Activated CD4-positive, alpha-beta T cell treated with anti-CD3 and anti-CD28 coated beads for 4 hours (primary cell): ENCODE measurements around the gene NDFIP1.
"Not testable (repeated sequence)": the region's sequence is repeated elsewhere in the genome, so short reads cannot be mapped to it uniquely, and the experiment has no call there.

Experiments
- DNase-seq, 2 donors: peaks; one replicate each; pipeline ENCODE4 v3.0.0-alpha.2; 2020

NDFIP1 gene

GRCh38 chr5:142120247-142120935 is 11.8 kb downstream of the NDFIP1 start:
- DNase-seq: no peak

- no peak for DNase-seq
These were observed 13.5 kb downstream of the NDFIP1 start for GRCh38 chr5:142122121-142122520.

GRCh38 chr5:142125378-142125777 is 16.8 kb downstream of the NDFIP1 start:
- DNase-seq: no peak

GRCh38 chr5:142125963-142126362 is 17.4 kb downstream of the NDFIP1 start:
- DNase-seq: no peak

GRCh38 chr5:142128675-142129208 is 20.2 kb downstream of the NDFIP1 start:
- no peak for DNase-seq

GRCh38 chr5:142129446-142130066 is 21.0 kb downstream of the NDFIP1 start:
- DNase-seq: no peak

DNA sequence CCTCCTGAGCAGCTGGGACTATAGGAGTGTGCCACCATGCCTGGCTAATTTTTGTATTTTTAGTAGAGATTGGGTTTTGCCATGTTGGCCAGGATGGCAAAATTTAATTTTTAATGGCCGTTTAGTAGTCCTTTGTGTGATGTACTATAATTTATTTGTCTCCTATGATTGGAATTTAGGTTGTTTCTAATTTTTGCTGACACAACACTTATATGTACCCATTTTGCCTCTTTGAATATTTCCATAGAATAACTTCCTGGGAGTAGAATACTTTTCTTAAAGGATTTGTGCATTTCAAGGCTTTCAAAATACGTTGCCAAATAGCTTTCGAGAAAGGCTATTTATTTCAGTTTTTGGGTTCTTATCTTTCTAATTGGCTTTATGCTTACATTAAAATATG is 22.8 kb downstream of the NDFIP1 start:
- DNase-seq: no peak

- DNase-seq: no peak
These were observed 24.3 kb downstream of the NDFIP1 start for GRCh38 chr5:142132916-142133315.

DNA sequence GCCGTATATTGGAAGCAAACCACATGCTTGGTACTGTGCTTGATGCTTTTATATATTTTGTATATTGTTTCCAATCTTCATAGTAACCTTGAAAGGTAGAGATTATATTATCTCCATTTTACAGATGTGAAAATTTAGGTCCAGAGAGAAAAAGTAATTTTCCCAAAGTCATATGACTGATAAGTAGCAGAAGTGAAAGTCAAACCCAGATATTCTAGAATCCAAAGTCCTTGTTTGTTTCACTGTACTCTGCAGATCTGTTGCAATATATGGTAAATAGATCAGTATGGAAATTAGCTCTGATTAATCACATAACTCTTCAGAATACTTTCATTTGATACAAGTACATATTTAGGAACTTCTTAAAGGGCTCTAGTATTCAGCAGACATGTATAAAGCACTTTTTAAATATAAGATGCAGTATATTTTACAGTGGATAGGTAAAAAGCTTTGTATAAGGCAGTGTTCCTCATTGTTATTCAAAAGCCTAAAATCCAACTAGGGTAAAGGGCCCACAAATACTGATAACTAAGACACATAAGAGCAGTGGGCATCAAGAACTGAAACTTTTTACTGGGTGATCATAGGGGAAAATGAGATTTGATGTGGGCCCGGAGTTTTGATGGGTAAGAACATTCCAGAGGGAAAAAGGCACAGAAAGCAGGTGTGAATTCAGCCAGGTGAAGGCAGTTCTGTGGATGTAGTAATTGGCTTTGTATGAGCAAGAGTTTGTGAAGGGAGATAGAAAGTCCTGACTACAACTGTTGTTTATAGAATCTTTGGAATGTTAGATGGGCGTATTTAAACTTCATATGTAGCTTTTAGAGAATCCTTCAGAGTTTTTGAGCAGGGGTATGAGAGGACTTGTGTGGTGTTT is 25.0 kb downstream of the NDFIP1 start:
- DNase-seq: no peak

DNA sequence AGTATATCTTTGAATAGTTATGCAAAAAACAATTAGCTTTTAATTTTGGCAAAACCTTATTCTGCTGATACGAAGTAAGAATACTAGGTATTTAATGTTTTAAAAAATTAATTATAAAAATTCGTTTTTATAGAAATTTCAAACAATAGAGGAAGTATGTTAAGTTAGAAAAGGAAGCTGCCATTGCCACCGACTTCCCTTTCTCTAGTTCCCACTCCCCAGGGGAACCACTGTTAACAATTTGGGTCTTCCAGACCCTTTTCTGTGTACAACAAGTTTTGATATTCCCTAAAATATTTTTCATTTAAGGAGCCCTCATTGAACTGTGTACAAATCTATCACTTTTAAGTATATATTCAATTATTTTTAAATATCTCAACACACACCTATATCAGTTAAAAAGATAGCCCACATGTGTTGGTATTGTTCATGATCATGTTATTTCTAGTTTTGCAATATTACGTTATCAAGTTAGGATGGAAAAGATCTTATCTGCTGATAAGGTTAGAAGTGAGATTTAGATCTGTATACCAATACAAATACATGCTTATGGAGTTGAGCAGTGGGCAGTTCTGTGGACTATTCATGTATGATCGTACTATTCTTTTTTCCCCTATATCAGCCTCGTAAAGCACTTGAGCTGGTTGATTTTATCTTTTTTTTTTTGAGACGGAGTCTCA is 25.9 kb downstream of the NDFIP1 start:
- DNase-seq: no peak

GRCh38 chr5:142141463-142141862 is 32.9 kb downstream of the NDFIP1 start:
- DNase-seq: no peak

DNA sequence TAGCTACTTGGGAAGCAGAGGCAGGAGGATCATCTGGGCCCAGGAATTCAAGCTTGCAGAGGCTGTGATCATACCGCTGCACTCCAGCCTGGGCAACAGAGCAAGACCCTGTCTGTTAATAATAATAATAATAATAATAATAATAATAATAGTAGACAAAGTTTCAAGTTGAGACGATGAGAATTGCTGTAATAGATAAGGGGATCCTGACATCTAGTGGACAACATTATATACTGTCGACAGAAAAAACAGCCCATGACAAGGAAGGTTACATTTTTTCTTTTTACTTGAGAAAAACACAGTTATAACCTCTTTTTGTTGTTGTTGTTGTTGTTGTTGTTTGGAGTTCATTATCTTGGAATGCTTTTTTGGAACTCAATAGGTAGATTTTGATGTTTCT is 35.3 kb downstream of the NDFIP1 start:
- DNase-seq: no peak

DNA sequence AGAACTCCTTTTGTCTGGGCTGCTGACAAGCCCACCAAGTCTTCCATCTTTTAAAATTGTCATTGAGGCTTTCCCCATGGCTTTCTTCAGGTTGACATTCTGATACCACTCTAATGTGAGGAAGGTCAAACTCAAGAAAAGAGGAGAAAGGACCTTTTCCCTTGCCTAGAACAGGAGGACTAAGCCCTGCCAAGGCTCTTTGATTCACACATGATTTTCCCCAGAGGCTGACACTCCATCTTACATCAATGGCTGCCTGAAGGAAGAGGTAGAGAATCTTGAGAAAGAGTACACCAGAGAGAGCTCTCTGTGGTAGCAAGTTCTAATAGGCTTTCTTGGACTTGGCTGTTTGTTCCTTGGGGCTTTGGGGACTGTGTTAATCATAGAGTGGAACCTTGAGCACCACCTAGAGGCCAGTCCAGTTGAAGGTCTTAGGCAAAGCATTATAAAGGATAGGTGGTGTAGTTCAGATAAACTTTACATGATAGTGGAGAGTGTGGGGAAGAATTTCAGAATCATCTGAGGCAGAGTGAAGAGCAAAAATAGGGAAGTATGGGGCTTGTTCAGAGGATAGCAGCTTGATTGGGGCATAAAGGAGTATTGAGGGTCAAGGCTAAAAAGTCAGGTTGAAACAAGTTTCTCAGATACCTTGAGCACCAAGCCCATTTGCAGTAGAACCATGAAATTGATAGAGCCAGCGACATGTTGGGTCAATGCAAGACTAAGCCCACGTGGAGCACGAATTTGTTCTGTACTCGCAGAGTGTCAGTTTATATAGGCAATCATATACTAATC is 36.7 kb downstream of the NDFIP1 start:
- peak; percentile 61 to 73 for DNase-seq

DNA sequence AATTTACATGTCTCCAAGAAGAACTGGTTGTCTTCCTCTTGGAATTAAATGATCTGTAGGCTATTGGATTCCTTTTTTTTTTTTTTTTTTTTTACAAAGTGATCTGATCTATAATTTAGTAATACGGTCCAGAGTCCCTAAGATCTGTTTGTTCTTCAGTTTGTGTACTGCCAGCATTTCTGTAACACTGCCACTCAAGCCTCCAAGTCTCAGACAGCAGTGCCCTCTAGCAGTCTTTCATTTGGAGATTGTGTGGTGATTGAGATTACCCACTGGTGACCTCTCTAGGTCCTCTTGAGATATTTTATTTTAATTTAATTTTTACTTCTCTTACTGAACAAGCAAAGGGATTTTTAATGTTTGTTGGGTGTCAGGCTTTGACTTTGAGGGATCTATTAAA is 40.8 kb downstream of the NDFIP1 start:
- no peak for DNase-seq

- DNase-seq: no peak
These were observed 41.9 kb downstream of the NDFIP1 start for GRCh38 chr5:142150431-142150830.

DNA sequence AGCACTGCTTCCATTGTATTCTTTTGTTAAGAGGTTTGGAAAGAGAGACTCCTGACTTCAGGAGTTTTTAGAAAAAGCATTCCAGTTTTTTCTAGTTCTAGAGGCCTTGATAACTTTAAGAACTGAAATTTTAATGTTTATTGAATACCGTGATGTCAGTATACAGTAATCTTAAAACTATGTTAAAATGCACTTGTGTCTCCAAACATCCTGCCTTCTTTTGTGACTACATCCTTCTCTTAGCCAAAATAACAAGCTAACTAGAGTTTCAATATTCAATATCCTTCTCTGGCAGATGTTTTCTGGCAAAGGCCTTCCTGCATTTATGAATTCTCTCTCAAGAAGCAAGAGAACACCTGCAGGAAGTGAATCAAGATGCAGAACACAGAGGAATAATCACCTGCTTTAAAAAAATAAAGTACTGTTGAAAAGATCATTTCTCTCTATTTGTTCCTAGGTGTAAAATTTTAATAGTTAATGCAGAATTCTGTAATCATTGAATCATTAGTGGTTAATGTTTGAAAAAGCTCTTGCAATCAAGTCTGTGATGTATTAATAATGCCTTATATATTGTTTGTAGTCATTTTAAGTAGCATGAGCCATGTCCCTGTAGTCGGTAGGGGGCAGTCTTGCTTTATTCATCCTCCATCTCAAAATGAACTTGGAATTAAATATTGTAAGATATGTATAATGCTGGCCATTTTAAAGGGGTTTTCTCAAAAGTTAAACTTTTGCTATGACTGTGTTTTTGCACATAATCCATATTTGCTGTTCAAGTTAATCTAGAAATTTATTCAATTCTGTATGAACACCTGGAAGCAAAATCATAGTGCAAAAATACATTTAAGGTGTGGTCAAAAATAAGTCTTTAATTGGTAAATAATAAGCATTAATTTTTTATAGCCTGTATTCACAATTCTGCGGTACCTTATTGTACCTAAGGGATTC is 43.1 kb downstream of the NDFIP1 start:
- peak; percentile 47 to 71 for DNase-seq

DNA sequence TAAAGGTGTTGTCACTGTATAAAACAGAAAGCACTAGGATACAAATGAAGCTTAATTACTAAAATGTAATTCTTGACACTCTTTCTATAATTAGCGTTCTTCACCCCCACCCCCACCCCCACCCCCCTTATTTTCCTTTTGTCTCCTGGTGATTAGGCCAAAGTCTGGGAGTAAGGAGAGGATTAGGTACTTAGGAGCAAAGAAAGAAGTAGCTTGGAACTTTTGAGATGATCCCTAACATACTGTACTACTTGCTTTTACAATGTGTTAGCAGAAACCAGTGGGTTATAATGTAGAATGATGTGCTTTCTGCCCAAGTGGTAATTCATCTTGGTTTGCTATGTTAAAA is 43.8 kb downstream of the NDFIP1 start:
- no peak for DNase-seq

- DNase-seq: no peak
These were observed 45.3 kb downstream of the NDFIP1 start for GRCh38 chr5:142153674-142154448.

- not testable (repeated sequence) for DNase-seq
These were observed 45.9 kb downstream of the NDFIP1 start for GRCh38 chr5:142154449-142154841.

DNA sequence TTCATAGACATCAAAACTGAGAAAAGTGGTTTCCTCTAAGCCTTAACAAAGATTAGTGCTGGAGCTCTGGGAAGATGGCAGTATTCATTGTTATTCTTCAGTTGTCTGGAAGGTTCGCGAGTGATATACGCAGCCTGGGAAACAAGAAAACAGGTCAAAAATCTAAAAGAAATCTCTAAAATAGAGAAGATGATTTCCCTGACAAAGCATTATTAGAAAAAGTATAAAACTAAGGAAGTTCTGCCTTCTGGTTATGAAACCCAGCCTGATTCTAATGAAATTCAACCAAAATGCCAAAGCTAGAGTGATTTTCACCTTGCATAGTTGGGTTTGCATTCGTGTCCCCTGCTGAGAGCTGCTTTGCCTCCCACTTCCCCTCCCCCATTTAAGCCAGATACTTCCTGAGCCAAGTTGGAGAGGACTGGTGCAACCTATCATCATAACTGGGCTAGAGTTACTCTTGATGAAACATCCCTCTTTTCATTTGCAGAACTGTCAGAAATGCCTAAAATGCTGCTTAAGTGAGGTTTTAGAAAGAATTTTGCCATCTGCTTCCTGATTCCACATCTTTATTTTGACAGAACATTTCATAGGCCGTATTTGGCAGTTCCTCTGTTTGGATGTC is 48.4 kb downstream of the NDFIP1 start:
- DNase-seq: no peak
